Right lobe of liver (tissue), 4 donors: ENCODE data around the gene CNGA1.

Experiments
- CTCF ChIP-seq, 4 donors: fragments of 200-600 bp in 3 of 4; fragments of 450-650 bp in 1 of 4; IDR thresholded peaks; one replicate each; pipeline versions ENCODE4 v1.5.1 to v1.8.0; 2016 to 2022; ENCODE audit warnings: antibody characterized with exemption in 4 of 4, mild to moderate bottlenecking in 2 of 4
- POLR2A ChIP-seq: fragments of 450-650 bp; IDR thresholded peaks from one replicate; pipeline ENCODE4 v1.6.1; 2017; ENCODE audit warnings: antibody characterized with exemption, mild to moderate bottlenecking
- donor health status: DM: no; HTN: no; CAD: no.
- donor health status: DM: no; HTN: no; CAD: no.
- donor health status: DM: no; HTN: yes; CAD: no.

GRCh38 chr4:48041535-48042137, 25.2 kb upstream of the CNGA1 start:
- no peak for TF ChIP-seq POLR2A
- no peak for TF ChIP-seq CTCF (IDR thresholded peaks at IDR 0.05)
